ENCODE measurements around the gene PWWP2B.
"Not testable (repeated sequence)": the region's sequence is repeated elsewhere in the genome, so short reads cannot be mapped to it uniquely, and the experiment has no call there.

PWWP2B gene

DNA sequence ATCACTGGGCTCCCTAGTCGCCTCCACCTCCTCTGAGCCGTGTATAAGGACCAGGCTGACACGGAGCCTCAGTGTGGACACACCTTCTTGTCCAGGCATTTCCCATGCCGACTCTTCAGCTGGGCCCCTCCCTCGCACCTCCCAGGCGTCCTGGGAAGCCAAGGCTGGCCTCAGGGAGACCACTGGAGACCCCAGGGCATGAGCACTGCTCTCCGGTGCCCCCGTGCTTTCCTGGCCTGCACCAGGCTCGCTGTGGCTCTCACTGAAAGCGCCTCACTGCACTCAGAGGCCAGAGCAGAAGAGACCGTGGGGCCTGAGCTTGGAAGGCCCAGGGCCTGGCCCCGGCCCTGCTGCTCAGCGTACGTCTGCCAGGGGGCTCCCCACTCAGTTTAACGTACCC is 33.6 kb upstream of the PWWP2B start:
- DNase-seq (ENCODE audit: low read depth in 1 of 2, low spot score in 1 of 2), result no peak

DNA sequence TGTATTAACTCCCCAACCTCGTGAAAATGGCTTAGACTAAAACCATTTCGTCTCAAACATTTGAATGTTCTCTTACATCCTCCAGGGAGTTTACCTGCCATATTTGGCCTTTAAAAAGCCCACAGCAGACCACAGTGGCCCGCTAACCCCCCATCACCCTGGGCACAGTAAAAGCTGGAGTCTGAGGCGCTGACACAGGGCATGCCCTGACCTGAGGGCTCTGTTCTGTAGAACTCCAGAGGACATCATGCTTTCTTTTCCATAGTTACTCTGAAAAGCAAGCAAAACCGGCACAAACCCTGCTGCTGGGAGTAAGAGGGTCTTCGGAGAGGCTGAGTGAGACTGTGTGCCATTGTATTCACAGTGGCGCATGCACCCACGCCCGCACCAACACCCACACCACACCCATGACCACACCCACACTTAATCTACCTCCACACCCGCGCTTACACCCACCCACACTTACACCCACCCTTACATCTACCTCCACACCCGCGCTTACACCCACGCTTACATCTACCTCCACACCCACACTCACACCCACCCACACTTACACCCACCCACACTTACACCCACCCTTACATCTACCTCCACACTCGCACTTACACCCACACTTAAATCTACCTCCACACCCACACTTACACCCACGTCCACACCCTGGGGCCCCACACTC is 32.9 kb upstream of the PWWP2B start:
- peak in 1 of 2 donors; percentile 16 for DNase-seq (ENCODE audit: low read depth in 1 of 2, low spot score in 1 of 2)

DNA sequence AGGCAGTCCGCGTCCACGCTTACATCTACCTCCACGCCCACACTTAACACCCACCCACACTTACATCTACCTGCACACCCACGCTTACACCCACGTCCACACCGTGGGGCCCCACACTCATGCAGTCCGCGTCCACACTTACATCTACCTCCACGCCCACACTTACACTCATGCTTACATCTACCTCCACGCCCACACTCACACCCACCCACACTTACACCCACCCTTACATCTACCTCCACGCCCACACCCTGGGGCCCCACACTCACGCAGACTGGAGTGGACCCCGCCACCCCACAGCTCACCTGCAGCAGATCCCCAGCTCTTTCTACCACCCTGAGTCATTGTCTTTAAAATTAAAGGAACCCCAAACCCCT is 32.4 kb upstream of the PWWP2B start:
- DNase-seq (ENCODE audit: low read depth in 1 of 2, low spot score in 1 of 2), result no peak

DNA sequence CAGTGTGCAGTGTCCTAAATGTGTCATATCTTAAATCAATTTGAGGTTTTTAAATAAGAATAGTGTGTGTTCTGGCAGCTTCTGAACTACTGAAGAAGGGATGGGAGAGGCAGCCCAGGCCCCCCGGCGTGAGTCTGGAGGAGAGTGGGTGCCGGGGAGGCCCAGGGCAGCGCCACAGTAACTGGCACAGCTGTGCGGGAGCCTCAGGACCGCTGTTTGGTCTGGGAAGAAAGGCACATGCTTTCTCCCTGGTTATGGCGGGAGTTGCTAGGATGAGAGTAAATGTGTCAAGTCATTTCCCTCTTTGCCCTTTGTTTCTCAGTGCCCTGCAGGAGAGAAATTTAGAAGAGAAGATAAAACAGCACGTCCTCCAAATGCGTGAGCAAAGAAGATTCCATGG is 31.9 kb upstream of the PWWP2B start:
- DNase-seq (ENCODE audit: low read depth in 1 of 2, low spot score in 1 of 2), result no peak

DNA sequence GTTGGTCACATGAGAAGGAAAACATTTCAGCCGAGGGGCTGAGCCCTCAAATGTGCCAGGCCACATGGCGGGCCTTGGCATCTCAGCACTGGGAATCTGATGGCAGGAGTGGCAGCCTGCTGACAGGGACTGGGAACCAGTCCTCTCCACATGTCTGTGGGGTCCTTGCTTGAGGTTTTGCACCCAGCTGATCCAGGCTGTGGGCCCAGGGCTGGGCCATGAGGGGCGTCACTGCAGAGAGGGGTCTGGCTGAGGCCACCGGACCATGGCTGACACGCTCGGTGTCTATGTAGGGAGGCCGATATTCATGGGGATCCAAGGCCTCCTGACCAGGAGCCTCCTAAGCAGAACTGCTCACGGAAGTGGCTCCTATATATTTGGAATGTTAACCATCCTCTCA is 31.0 kb upstream of the PWWP2B start:
- no peak for DNase-seq (ENCODE audit: low read depth in 1 of 2, low spot score in 1 of 2)

DNA sequence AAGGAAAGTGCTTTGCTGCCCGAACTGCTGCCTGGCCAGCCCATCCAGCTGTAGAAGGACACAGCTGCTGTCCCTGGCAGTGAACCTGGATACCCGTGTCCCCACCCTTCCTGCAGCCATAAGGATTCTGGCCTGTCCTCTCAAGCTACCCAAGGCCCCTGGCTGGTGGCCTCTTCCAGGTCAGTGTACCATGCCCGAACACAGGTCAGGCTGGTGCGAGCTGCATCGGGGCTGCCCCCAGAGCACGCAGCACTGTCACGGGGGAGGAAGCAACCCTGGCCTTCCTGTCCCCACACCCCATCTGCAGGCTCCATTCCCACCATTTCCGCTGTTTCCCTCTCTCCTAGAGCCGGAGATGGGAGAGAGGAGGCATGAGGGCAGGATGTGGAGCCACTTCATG is 30.5 kb upstream of the PWWP2B start:
- no peak for DNase-seq (ENCODE audit: low read depth in 1 of 2, low spot score in 1 of 2)

DNA sequence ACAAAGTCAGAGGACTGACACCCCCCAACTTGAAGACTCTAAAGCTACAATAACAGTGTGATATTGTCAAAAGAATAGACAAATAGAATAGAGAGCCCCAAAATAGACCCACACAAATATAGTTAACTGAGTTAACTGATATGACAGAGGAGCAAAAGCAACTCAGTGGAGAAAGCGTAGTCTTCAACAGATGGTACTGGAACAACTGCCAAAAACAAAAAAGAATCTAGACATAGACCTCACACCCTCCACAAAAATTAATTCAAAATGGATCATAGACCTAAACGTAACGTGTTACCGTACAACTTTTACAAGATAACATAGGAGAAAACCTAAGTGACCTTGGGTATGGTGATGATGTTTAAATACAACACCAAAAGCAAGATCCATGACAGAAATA is 28.6 kb upstream of the PWWP2B start:
- DNase-seq (ENCODE audit: low read depth in 1 of 2, low spot score in 1 of 2), result no peak

DNA sequence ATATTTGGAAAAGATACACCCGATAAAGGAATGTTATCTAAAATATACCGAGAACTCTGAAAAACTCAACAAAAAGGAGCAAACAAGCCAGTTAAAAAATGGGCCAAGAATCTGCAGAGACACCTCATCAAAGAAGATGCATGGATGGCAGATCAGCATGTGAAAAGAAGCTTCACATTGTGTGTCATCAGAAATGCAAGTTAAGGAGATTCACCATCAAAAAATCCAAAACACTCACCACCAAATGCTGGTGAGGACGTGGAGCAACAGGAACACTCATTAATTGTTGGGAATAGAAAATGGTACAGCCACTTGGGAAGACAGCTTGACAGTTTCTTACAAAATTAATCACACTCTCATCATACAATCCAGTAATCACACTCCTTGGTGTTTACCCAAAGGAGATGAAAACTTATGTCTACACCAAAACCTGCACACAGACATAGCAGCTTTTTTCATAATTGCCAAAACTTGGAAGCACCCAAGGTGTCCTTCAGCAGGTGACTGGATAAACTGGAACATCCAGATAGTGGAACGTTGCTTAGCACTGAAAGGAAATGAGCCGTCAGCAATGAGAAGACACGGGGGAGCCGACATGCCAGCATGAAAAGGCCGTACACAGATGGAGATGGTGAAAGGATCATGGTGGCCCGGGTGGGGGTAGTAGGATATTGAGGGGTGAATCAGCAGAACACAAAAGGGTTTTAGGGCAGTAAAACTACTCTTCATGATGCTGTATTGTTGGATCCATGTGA is 27.9 kb upstream of the PWWP2B start:
- no peak for DNase-seq (ENCODE audit: low read depth in 1 of 2, low spot score in 1 of 2)

DNA sequence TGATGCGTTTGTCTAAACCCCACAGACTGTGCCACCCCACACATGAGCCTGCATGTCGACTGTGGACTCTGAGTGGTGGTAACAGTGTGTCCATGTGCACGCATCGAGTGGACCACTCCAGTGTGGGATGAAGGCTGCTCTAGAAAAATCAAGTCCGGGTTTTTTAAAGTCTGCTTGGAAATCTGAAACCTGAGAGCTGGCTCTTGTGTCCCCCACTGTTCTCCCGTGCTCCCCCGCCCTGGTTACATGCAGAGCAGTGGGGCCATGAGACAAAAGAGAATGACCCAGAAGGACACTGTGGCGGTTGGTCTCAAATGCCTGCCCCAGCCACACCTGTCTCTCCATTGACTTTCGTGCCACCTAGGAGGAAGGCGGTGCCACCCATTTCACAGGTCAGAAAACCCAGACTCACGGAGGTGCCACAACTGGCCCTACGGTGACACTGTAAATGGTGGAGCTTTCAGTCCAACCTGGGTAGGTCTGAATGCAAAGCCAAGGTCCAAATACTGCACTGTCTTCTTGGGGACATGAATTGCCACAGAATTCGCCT is 27.3 kb upstream of the PWWP2B start:
- DNase-seq (ENCODE audit: low read depth in 1 of 2, low spot score in 1 of 2), result no peak

DNA sequence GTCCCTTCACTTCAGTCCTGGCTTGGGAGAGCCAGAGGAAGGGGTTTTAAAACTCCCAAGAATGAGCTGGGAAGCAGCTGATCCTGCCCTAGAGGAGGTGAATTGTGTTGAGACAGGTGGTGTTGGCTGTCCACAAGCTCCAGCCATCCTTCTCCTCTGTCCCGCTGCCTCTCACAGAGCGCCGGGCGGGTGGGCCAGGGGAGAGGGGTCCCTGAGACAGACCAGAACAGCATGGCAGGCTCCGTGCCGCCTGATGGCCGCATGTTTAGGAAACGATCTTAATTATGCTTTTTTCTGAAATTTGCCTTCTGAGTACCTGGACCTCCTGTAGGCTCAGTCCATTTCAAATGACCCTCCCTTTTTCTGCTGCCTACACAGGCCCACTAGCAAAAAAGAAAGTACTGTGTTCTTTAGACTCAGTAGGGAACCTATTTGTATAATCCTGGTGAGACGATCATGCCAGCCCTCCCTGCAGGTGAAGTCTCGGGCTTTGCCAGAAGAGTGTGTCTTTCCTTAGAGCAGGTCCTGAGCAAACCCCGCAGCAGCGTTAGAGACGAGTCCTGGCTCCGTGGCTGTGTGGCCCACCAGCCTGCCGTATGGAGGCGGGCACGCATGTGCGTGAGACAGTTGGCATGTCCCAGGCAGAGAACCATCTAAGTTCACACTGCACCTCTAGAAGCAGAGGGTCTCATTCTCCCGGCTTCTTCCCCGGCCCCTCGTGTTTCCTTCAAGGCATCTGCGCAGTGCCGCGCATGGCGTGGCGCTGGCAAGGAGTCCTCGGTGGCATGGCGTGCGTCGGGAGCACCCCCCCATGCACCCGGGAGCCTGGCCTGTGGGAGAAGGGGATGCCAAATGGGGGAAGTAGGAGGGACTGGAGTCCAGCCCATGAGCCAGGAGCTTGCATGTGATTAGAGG is 26.3 kb upstream of the PWWP2B start:
- no peak for DNase-seq (ENCODE audit: low read depth in 1 of 2, low spot score in 1 of 2)

DNA sequence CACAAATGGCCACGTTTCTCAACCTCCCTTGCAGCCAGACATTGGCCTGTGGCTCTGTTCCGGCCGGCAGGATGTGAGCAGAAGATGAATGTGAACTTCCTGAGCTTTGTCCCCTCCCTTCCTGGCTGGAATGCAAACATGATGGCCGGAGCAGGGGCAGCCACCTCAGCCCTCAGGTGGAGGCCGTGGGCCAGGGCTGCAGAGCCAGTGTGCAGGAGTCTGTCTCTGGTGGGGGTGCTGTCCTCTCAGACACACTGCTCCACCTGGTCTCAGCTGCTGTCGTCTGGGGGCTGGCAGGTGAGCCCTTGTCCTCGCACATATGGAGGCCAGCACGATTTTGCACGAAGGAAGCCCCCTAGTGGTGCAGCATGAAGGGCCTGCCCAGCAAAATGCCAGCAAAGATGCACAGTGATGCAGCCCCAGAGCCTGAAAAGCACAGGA is 25.3 kb upstream of the PWWP2B start:
- no peak for DNase-seq (ENCODE audit: low read depth in 1 of 2, low spot score in 1 of 2)

DNA sequence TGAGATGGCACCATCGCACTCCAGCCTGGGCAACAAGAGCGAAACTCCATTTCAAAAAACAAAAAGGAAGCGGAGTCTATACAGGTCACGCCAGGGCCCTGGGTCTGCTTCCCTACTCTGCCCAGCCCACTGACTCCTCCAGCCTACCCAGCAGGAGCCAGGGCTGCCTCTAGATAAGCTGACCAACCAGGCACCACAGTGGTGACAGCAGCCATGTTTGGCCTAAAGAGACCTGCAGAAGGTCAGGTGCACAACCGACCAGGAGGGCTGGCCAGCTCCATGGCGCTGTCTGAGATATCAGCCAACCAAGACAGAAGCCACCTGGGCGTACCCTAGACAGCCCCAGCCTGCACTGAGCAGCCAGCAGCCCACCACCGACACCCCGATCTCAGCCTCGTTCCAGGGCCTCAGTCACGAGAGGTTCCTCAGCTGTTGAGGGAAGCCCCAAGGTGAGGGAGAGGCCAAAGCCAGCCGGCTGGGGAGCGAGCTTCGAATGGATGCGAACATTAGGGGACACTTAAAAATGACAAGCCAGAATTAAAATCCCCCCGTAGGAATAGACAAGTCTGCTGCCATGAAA is 24.4 kb upstream of the PWWP2B start:
- DNase-seq (ENCODE audit: low read depth in 1 of 2, low spot score in 1 of 2), result no peak

DNA sequence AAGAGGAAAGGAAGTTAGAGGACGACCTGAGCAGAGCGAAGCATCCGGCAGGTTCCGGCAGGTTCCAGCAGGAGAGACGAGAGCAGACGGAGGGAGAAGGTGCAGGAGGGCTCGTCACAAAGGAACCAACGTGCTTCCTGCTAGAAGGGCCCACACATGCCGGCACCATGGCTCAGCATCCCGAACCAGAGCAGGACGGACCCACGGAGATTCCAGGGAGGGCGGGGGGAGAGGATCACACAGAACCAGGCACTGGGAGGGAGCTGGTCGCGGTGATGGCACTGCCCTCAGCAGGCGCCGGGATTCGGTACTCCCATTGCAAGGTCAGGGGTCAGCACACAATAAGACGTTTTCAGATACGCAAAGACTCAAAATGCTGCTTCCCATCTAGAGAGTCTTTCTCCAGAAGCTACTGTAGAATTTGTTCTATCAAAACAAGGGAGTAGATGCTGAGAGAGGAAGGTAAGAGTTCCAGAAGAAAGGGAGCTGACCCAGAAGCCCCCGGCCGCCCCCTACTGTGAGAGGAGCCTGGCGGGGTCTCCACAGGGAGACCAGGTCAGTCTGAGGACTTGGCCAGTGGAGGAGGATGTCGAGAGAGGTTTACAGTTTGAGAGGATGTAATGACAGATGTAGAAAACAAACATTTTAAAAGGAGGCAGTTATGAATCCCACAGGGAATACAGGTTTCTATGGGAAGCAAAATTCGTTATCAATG is 23.6 kb upstream of the PWWP2B start:
- no peak for DNase-seq (ENCODE audit: low read depth in 1 of 2, low spot score in 1 of 2)

DNA sequence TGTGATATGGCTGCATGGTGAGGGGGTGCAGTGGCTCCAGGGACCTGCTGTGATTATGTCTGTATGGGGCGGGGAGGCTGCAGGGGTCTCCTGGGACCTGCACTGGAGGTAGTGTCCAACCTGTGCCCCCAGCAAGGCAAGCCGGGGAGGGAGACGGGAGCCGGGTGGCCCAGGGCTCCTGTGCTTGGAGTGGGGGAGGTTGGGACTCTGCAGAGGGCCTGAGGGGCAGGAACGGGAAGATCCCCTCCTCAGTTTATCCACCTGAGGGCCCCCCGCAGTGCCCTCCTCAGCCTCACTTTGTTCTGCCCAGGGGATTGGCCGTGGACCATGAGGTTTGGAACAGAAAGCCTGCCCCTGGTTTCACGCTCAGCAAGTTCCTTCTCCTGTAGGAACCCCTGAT is 22.8 kb upstream of the PWWP2B start:
- no peak for DNase-seq (ENCODE audit: low read depth in 1 of 2, low spot score in 1 of 2)

DNA sequence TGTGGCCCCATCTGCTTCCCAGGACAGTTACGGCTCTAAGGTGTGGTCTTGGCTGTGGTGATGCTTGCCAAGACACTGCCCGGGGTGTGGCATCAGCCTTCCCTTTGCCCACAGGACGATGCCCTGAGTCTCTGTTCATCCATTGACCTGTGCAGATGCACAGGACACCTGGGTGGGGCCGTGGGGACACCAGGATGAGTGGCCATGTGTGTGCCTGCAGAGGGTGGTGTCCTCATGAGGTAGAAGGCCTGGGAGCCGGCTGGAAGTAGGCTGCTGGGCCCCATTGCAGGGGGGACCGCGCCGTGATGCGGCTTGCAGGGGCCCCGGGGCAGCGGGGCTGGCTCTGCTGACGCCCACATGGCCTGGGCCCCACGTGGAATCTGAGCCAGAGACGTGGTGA is 22.4 kb upstream of the PWWP2B start:
- DNase-seq (ENCODE audit: low read depth in 1 of 2, low spot score in 1 of 2), result no peak

DNA sequence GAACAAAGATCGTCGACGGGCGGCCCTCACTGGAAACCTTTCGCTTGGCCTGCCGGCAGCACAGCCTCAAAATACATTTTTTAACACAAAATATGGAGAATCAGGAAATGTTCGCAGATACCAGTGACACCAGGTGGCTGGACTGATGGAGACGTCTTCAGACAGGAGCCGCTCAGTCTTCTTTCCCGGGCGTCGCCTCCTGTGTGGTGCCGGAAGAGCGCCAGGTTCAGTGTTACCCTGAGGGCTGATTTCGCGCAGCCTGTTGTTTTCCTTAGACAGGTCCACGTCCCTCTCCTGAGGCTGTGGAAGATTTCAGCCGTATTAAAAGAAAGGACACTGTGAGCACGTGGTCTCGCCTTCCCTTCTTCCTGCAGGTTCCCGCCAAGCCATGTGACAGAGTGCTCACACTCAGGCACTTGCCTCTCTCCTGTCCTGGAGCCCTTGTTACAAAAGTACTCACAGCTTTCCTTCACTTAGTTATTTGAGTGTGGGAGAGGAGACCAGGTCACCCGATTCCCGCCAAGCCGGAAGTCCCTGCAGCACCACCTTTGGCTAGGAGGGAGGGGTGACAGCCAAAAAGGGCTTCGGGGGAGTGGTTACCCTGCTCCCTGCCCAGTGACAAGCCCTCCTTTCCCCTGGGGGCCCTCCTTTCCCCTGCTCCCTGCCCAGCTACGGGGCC is 21.7 kb upstream of the PWWP2B start:
- no peak for DNase-seq (ENCODE audit: low read depth in 1 of 2, low spot score in 1 of 2)

DNA sequence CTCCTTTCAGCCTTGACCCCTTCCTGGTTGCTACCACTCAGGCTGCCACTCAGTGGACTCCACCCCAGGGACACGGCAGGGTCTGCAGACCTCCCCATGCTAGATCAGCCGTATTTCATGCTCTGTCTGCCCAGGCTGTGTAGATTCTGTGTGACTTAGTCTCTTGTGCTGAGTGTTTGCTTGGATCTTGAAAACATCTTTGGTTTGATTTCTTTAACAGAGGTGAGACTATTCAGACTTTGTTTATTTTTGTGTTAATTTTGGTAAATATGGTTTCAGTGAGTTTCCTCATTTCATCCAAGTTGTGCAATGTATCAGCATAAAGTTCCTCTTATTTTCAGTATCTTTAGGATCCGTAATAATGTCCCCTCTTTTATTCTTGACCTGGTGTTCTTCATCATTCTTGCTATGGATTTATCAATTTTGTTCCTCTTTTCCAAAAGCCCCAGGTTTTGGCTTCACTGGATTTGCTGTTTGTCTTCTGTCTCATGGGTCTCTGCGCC is 21.2 kb upstream of the PWWP2B start:
- DNase-seq (ENCODE audit: low read depth in 1 of 2, low spot score in 1 of 2), result no peak

DNA sequence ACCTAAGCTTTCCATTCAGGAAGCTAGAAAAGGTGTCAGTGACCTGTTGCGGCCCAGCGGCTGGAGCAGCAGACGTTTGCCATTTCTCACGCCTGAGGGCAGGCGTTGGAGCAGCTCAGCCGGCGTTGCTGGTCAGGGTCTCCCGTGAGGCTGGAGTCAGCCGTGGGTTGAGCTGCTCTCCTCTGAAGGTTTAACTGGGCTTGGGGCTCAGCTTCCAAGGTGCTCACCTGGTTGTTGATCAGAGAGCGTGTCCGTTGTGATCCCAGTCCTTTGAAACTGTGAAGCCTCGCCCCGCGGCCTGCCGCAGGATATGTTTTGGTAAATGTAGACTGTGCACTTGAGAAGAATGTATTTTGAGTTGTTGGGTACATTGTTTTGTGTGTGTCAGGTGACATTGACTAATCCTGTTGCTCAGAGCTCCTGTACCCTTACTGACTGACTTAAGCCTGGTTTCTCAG is 20.6 kb upstream of the PWWP2B start:
- no peak for DNase-seq (ENCODE audit: low read depth in 1 of 2, low spot score in 1 of 2)

DNA sequence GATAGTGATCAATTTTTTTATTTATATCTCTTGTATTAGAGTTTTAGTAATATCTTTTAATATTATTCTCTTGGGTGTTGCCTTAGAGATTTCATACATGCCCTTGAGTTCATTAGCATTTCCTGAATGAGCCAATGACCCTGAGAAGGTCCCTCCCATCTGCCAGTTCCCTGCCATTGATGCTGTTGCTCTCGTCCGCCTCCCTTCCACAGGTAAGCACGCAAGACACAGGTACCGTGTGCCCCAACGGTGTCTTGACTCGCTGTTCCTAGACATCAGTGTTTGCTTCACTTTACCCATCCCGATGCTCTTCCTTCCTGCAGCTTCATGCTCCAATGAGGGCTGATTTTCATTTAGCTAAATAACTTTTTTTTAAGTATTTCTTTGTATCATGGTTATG is 19.7 kb upstream of the PWWP2B start:
- DNase-seq (ENCODE audit: low read depth in 1 of 2, low spot score in 1 of 2), result no peak

DNA sequence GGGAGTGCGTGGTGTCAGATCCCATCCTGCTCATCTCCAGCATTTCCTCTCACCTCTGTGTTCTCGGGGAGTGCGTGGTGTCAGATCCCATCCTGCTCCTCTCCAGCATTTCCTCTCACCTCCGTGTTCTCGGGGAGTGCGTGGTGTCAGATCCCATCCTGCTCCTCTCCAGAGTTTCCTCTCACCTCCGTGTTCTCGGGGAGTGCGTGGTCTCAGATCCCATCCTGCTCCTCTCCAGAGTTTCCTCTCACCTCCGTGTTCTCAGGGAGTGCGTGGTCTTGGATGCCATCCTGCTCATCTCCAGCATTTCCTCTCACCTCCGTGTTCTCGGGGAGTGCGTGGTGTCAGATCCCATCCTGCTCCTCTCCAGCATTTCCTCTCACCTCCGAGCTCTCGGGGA is 18.0 kb upstream of the PWWP2B start:
- not testable (repeated sequence) for DNase-seq (ENCODE audit: low read depth in 1 of 2, low spot score in 1 of 2)
